Small intestine (tissue), 7 donors: ENCODE measurements around the gene STK33. TPM values are rescaled to one million over a fixed set of nuclear protein-coding genes. Genes with fewer than 3 reads are reported as not detected.

Experiments used
- DNase-seq, 2 donors: peaks; one replicate each; pipeline versions ENCODE4 v3.0.0 to v3.0.0-alpha.2; 2013
- FAIRE-seq: peaks from 2 replicates; lab custom pipeline; 2012; peaks lifted over from hg19 to GRCh38; lab: Jason Lieb, UNC
- H3K27ac ChIP-seq, 3 donors: one replicate each; pipeline ENCODE4 v1.5.1; 2013; ENCODE audit warnings: low read length in 2 of 3, mild to moderate bottlenecking in 2 of 3, control low read depth in 1 of 3, inconsistent platforms in 1 of 3, low read depth in 1 of 3, moderate library complexity in 1 of 3
- H3K27me3 ChIP-seq, 3 donors: one replicate each; pipeline ENCODE4 v1.6.1; 2013; ENCODE audit warnings: low read length in 3 of 3, inconsistent platforms in 1 of 3; ENCODE audit not compliant: control insufficient read depth in 3 of 3, insufficient read depth in 3 of 3
- H3K36me3 ChIP-seq, 3 donors: one replicate each; pipeline ENCODE4 v1.6.1; 2013; ENCODE audit warnings: low read length in 3 of 3, inconsistent platforms in 1 of 3, low read depth in 1 of 3, mild to moderate bottlenecking in 1 of 3, moderate library complexity in 1 of 3; ENCODE audit not compliant: control insufficient read depth in 3 of 3, insufficient read depth in 2 of 3
- H3K4me1 ChIP-seq, 3 donors: one replicate each; pipeline ENCODE4 v1.6.1; 2013; ENCODE audit warnings: low read length in 2 of 3, inconsistent platforms in 1 of 3, low read depth in 1 of 3, mild to moderate bottlenecking in 1 of 3, moderate library complexity in 1 of 3; ENCODE audit not compliant: control insufficient read depth in 3 of 3, insufficient read depth in 2 of 3
- H3K4me3 ChIP-seq, 3 donors: one replicate each; pipeline ENCODE4 v1.5.1; 2013; ENCODE audit warnings: low read length in 3 of 3, control low read depth in 1 of 3, inconsistent platforms in 1 of 3, low read depth in 1 of 3, mild to moderate bottlenecking in 1 of 3, moderate library complexity in 1 of 3
- H3K9me3 ChIP-seq, 2 donors: one replicate each; pipeline ENCODE4 v1.6.1; 2013; ENCODE audit warnings: low read depth in 1 of 2, low read length in 1 of 2; ENCODE audit not compliant: control insufficient read depth in 2 of 2, insufficient read depth in 1 of 2
- WGBS, 3 donors: extraction: QIAGEN DNeasy Blood & Tissue Kit; methylation state at CpG; one replicate each; pipeline ENCODE4 v1.1.7; 2013; 5-methylcytosine and 5-hydroxymethylcytosine counted together
- polyA plus RNA-seq, 4 donors: library from polyadenylated mRNA; stranded (reverse) in 3 of 4; unstranded in 1 of 4; fragments of 200-250 nt in 3 of 4; fragments of 120-200 nt in 1 of 4; gene quantifications; one replicate each; pipeline versions ENCODE4 v1.2.1 to v1.2.3, GENCODE V29; 2013
- donor health status: healthy with polysubstance abuse.
- donor health status: control.
- donor health status: control.
- donor health status: Bipolar disorder and iron deficiency.
- donor health status: healthy.

Gene STK33
- polyA plus RNA-seq, 4 donors = 0.89 to 5.3 (median 2.5) TPM

GRCh38 chr11:8597182-8597581 lies 3.2 kb upstream of the STK33 start:
- Histone ChIP-seq H3K4me1 (peaks cover 0 to 5% (median 2%) of the 10 kb centered on the region in 3 donors), H3K9me3 (no peaks in the 10 kb centered on the region), H3K27me3 (peaks cover 0 to 3% (median 0%) of the 10 kb centered on the region in 3 donors), H3K27ac (no peak overlapping the region), H3K4me3 (no peak overlapping the region), H3K36me3 (no peaks in the 10 kb centered on the region)
- peak in 1 of 2 donors; percentile 6 for DNase-seq
- no peak for FAIRE-seq
- WGBS, 3 donors = 29 to 52% (median 40%) methylated on average over 3 of the region's 3 CpGs

- Histone ChIP-seq H3K27me3 (peaks cover 0 to 3% (median 0%) of the 10 kb centered on the region in 3 donors), H3K36me3 (no peaks in the 10 kb centered on the region), H3K9me3 (no peaks in the 10 kb centered on the region), H3K27ac (no peak overlapping the region), H3K4me1 (peaks cover 0 to 5% (median 2%) of the 10 kb centered on the region in 3 donors), H3K4me3 (no peak overlapping the region)
- DNase-seq (no peak), FAIRE-seq (no peak)
Measured at GRCh38 chr11:8596504-8597046, 2.5 kb upstream of the STK33 start.

- 5 to 14% (median 9%) methylated on average over 7 of the region's 7 CpGs for WGBS, 3 donors
- peaks cover 0 to 3% (median 0%) of the 10 kb centered on the region in 3 donors for H3K27me3 ChIP-seq
- H3K4me3 ChIP-seq = peak overlapping the region in 2 of 3 donors; percentile 50 to 68
- DNase-seq (peak in 1 of 2 donors; percentile 9), FAIRE-seq (no peak)
- peaks cover 0 to 5% (median 2%) of the 10 kb centered on the region in 3 donors for H3K4me1 ChIP-seq
- H3K36me3 ChIP-seq = no peaks in the 10 kb centered on the region
- H3K9me3 ChIP-seq = no peaks in the 10 kb centered on the region
- H3K27ac ChIP-seq = no peak overlapping the region
Measured at GRCh38 chr11:8593455-8593854, 573 bp downstream of the STK33 start.

GRCh38 chr11:8587915-8588314 lies 6.1 kb downstream of the STK33 start:
- FAIRE-seq (no peak), DNase-seq (no peak)
- Histone ChIP-seq H3K27me3 (no peaks in the 10 kb centered on the region), H3K4me3 (no peak overlapping the region), H3K36me3 (no peaks in the 10 kb centered on the region), H3K27ac (no peak overlapping the region), H3K9me3 (no peaks in the 10 kb centered on the region), H3K4me1 (peaks cover 0 to 6% (median 0%) of the 10 kb centered on the region in 3 donors)

- H3K27me3 ChIP-seq = no peaks in the 10 kb centered on the region
- FAIRE-seq (no peak), DNase-seq (no peak)
- H3K36me3 ChIP-seq = no peaks in the 10 kb centered on the region
- H3K4me1 ChIP-seq = peaks cover 0 to 6% (median 0%) of the 10 kb centered on the region in 3 donors
- no peak overlapping the region for H3K27ac ChIP-seq
- H3K4me3 ChIP-seq = no peak overlapping the region
- H3K9me3 ChIP-seq = no peaks in the 10 kb centered on the region
- WGBS, 3 donors = 64 to 86% (median 72%) methylated on average over 2 of the region's 2 CpGs
Measured at GRCh38 chr11:8586805-8587204, 7.2 kb downstream of the STK33 start.

GRCh38 chr11:8586184-8586583 lies 7.8 kb downstream of the STK33 start:
- WGBS, 3 donors = 60 to 100% (median 67%) methylated on average over 1 of the region's 1 CpG
- Histone ChIP-seq H3K4me3 (no peak overlapping the region), H3K36me3 (no peaks in the 10 kb centered on the region), H3K4me1 (peaks cover 0 to 6% (median 0%) of the 10 kb centered on the region in 3 donors), H3K27me3 (no peaks in the 10 kb centered on the region), H3K9me3 (no peaks in the 10 kb centered on the region), H3K27ac (no peak overlapping the region)
- DNase-seq (no peak), FAIRE-seq (no peak)

GRCh38 chr11:8584511-8584910 lies 9.5 kb downstream of the STK33 start:
- Histone ChIP-seq H3K36me3 (no peaks in the 10 kb centered on the region), H3K4me1 (peaks cover 0 to 6% (median 0%) of the 10 kb centered on the region in 3 donors), H3K4me3 (no peak overlapping the region), H3K27ac (peak overlapping the region; percentile 6 to 76 (median 9)), H3K27me3 (no peaks in the 10 kb centered on the region), H3K9me3 (no peaks in the 10 kb centered on the region)
- FAIRE-seq = no peak
- WGBS, 3 donors = 6 to 46% (median 38%) methylated on average over 2 of the region's 2 CpGs
- DNase-seq = peak in 1 of 2 donors; percentile 15

GRCh38 chr11:8584082-8584481 lies 9.9 kb downstream of the STK33 start:
- Histone ChIP-seq H3K36me3 (no peaks in the 10 kb centered on the region), H3K4me3 (no peak overlapping the region), H3K27me3 (no peaks in the 10 kb centered on the region), H3K4me1 (peaks cover 0 to 6% (median 0%) of the 10 kb centered on the region in 3 donors), H3K9me3 (no peaks in the 10 kb centered on the region), H3K27ac (peak overlapping the region in 1 of 3 donors; percentile 76)
- no peak for FAIRE-seq
- DNase-seq = peak; percentile 56 to 89
- 9 to 47% (median 40%) methylated on average over 1 of the region's 1 CpG for WGBS, 3 donors

- FAIRE-seq (no peak), DNase-seq (no peak)
- Histone ChIP-seq H3K27me3 (no peaks in the 10 kb centered on the region), H3K36me3 (no peaks in the 10 kb centered on the region), H3K9me3 (no peaks in the 10 kb centered on the region), H3K4me3 (no peak overlapping the region), H3K27ac (no peak overlapping the region), H3K4me1 (peaks cover 0 to 6% (median 0%) of the 10 kb centered on the region in 3 donors)
- WGBS, 3 donors = 75 to 83% (median 81%) methylated on average over 3 of the region's 3 CpGs
Measured at GRCh38 chr11:8581300-8581699, 12.7 kb downstream of the STK33 start.
